ENCODE data around the gene CHST11. TPM values are rescaled to one million over a fixed set of nuclear protein-coding genes. Genes with fewer than 3 reads are reported as not detected.

Gene CHST11
- total RNA-seq, 1 experiment from 2014 or later: 6.7 TPM

DNA sequence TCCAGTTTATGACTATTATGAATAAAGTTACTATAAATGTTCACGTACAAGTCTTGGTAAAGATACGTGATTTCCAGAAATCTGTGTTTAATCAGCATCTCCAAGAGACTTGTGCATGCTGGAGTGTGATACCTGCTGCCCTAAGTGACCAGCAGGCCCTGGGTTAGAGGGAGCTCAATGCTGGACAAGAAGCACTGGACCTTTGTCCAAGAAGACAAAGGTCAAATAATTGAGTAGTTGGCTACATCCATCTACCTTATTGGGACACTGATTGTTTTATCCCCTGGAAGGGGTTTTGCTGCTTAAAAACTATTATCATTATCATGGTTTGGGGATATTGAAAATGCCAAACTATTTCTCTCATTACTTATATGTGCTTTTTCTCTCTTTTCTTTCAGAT lies 37.0 kb upstream of the CHST11 start:
- Histone ChIP-seq H2BK15ac (ENCODE audit: low read depth, low read length) (no peak overlapping the region), H4K5ac (ENCODE audit: insufficient read length, low read depth, low read length) (no peak overlapping the region), H3K4ac (ENCODE audit: low read depth, low read length) (no peak overlapping the region), H3K56ac (ENCODE audit: insufficient read length, low read depth, low read length) (no peak overlapping the region), H3K23me2 (ENCODE audit: insufficient read length, low read depth, low read length, poor library complexity, severe bottlenecking) (no peaks in the 10 kb centered on the region), H3K27ac (ENCODE audit: insufficient read length, low read depth, low read length) (no peak overlapping the region), H3K9me3 (ENCODE audit: control insufficient read depth, low read depth, low read length) (no peaks in the 10 kb centered on the region), H2AFZ (ENCODE audit: low read length) (no peak overlapping the region), H4K91ac (ENCODE audit: insufficient read length, low read depth, low read length) (no peak overlapping the region), H3T11ph (ENCODE audit: low read length) (no peak overlapping the region), H4K20me1 (ENCODE audit: control insufficient read depth, insufficient read depth, insufficient read length) (no peaks in the 10 kb centered on the region), H3K23ac (ENCODE audit: insufficient read length, low read depth, low read length) (no peak overlapping the region), H4K8ac (replicated peaks; ENCODE audit: insufficient read length, low read depth, low read length) (no peak overlapping the region), H2BK120ac (ENCODE audit: low read depth, low read length, poor library complexity, severe bottlenecking) (no peak overlapping the region), H2BK5ac (ENCODE audit: insufficient read length, low read length) (no peak overlapping the region), H3K79me2 (ENCODE audit: insufficient read depth, low read length) (no peaks in the 10 kb centered on the region), H2BK20ac (ENCODE audit: low read depth, low read length, poor library complexity, severe bottlenecking) (no peak overlapping the region), H3K4me2 (ENCODE audit: insufficient read depth, insufficient read length, low read length) (no peak overlapping the region), H3K4me1 (ENCODE audit: insufficient read depth, low read length) (no peaks in the 10 kb centered on the region; the same call in 1 of the 2 replicates), H3K18ac (ENCODE audit: insufficient read length, low read depth, low read length) (no peak overlapping the region), H2AK5ac (ENCODE audit: insufficient read length, low read length) (no peak overlapping the region), H3K9ac (ENCODE audit: extremely low read depth, insufficient read length, low read length) (no peak overlapping the region), H2BK12ac (ENCODE audit: insufficient read length, low read depth, low read length) (no peak overlapping the region), H3K27me3 (ENCODE audit: insufficient read depth, low read length) (0 out of 2 replicates have a peak, but pooled peaks cover 1% of the 10 kb centered on the region), H3K79me1 (ENCODE audit: insufficient read depth, low read depth, low read length, poor library complexity, severe bottlenecking) (no peaks in the 10 kb centered on the region), H3K14ac (ENCODE audit: insufficient read depth, low read length) (no peak overlapping the region)
- Mint-ChIP-seq H3K9me3 (peaks cover 10 to 13% of the 10 kb centered on the region in 2 experiments; a peak in 3 of 5 replicates), H3K4me3 (no peak overlapping the region), H3K36me3 (ENCODE audit: insufficient read depth in 1 of 3, low read depth in 3 of 3) (peaks cover 2 to 11% (median 10%) of the 10 kb centered on the region in 3 experiments; a peak in 5 of 7 replicates), H3K27me3 (ENCODE audit: low read depth) (peaks cover 5% of the 10 kb centered on the region; the same call in 1 of the 2 replicates), H3K4me1 (no peaks in the 10 kb centered on the region), H3K27ac (no peak overlapping the region)
- TF ChIP-seq, protein P1, sequence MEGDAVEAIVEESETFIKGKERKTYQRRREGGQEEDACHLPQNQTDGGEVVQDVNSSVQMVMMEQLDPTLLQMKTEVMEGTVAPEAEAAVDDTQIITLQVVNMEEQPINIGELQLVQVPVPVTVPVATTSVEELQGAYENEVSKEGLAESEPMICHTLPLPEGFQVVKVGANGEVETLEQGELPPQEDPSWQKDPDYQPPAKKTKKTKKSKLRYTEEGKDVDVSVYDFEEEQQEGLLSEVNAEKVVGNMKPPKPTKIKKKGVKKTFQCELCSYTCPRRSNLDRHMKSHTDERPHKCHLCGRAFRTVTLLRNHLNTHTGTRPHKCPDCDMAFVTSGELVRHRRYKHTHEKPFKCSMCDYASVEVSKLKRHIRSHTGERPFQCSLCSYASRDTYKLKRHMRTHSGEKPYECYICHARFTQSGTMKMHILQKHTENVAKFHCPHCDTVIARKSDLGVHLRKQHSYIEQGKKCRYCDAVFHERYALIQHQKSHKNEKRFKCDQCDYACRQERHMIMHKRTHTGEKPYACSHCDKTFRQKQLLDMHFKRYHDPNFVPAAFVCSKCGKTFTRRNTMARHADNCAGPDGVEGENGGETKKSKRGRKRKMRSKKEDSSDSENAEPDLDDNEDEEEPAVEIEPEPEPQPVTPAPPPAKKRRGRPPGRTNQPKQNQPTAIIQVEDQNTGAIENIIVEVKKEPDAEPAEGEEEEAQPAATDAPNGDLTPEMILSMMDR (conservative IDR thresholded peaks at IDR 0.05): no peak
- no CpG with 5 or more reads among the region's 2 CpGs for WGBS (ENCODE audit: extremely low coverage, insufficient read length, low lambda C conversion rate)
- DNase-seq: no peak
